NAMALWA (cell line): ENCODE measurements around the gene NEDD4.
"Not testable (repeated sequence)": the region's sequence is repeated elsewhere in the genome, so short reads cannot be mapped to it uniquely, and the experiment has no call there.

ENCODE experiments used
- DNase-seq: peaks from one replicate; pipeline ENCODE4 v3.0.0-alpha.2; 2015; ENCODE audit warnings: low spot score

Gene NEDD4

DNA sequence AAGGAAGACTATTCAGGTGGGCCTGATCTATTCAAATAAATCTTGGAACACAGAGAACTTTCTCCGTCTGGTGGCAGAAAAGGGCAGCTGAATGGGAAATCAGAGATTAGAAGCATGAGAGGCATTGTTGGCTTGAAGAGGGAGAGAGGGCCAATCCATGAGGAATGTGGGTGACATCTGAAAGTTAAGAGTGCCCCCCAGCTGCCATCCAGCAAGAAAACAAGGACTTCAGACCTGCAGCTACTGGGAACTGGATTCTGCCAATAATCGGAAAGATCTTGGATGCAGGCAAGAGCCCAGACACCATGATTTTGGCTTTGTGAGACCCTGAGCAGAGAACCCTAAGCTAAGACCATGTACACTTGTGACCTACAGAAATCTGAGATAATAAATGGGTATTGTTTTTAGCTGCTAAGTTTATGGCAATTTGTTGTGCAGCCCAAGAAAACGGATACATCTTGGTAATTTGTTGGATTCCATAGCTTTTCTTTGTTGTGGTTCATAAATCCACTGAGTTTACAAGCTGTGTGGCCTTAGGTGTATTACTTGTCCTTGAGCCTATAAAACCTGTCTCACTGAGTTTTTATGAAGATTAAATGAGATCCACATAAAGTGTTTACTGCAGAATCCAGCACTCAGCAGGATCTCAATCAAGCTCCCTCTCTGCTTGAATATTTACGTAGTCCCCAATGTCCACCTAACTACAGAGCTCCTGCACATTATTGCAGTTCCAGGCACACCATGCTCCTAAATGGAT, 168.4 kb downstream of the NEDD4 start:
- DNase-seq = no peak

DNA sequence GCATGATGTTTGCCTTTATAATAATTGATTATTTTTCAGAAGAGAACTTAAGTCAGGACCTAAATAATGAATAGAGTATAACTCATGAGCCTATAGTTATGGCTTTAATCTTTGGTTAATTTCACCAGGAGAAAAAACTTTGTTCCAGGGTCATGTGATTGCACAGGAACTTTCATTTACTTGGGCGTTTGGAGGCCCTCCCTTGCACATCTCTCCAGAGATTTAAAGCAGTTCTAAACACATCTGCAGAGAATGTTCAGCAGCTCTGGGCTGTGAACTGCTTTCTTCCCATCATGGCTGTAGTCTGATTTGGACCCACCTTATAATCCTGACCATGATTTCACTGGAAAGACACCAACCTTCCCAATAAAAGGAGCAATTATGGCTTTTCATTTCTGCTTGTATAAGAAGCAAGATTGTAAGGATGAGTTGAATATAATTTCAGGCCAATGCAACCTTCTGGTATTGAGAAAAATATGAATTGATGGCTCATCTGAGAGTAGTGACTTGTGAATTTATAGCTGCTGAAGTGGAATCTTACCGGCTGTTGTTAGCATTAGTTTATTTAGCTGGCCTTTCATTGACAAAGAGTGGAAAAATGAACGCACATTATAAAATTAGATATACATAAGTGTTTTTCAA, 169.6 kb downstream of the NEDD4 start:
- DNase-seq = no peak

DNA sequence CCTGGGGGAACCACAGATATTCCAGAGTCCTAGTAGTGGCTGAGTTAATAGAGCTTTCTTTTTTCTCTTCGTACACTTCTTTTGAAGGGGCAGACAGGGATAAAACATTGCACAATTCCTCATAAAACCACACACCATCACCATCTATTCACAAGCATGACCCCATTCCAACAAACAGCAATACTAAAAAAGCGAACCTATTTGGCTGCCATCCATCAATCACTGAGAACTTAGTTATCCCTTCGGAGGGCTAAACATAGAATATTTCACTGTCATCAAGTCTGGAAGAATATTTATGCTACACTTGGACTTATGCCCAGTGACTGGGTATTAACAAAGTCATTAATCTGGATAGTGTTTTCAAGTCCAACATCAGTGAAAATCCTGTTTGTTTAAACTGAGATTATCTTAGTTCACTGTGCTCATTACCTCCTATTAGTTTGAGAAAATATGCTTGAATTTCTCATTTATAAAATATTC, 170.2 kb downstream of the NEDD4 start:
- DNase-seq = no peak

DNA sequence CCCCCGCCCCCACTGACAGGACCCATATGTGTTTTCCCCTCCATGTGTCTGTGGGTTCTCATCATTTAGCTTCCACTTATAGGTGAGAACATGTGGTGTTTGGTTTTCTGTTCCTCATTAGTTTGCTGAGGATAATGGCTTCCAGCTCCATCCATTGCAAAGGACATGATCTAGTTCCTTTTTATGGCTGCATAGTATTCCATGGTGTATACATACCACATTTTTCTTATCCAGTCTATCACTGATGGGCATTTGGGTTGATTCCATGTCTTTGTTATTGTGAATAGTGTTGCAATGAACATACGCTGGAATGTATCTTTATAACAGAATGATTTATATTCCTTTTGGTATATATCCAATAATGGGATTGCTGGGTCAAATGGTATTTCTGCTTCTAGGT, 171.7 kb downstream of the NEDD4 start:
- not testable (repeated sequence) for DNase-seq

DNA sequence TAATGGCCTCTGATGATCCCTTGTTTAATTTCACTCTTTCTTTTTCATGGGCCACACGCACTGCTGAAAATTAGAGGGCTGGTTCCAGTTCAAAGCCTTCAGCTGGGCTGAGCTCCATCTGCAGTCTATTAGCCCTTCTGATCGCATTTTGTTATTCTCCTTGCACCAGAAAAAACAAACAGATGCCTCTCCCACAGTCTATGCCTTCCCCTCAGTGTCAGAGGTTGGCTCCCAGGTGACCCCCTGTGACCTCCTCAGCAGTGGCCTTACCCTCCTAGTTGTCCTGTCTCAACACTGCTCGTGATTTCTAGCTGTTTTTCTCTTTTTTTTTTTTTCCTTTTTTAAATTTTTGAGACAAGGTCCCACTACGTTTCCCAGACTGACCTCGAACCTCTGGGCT, 173.4 kb downstream of the NEDD4 start:
- no peak for DNase-seq

GRCh38 chr15:55819397-55820034, 173.9 kb downstream of the NEDD4 start:
- DNase-seq = no peak

GRCh38 chr15:55816017-55816416, 177.4 kb downstream of the NEDD4 start:
- no peak for DNase-seq

DNA sequence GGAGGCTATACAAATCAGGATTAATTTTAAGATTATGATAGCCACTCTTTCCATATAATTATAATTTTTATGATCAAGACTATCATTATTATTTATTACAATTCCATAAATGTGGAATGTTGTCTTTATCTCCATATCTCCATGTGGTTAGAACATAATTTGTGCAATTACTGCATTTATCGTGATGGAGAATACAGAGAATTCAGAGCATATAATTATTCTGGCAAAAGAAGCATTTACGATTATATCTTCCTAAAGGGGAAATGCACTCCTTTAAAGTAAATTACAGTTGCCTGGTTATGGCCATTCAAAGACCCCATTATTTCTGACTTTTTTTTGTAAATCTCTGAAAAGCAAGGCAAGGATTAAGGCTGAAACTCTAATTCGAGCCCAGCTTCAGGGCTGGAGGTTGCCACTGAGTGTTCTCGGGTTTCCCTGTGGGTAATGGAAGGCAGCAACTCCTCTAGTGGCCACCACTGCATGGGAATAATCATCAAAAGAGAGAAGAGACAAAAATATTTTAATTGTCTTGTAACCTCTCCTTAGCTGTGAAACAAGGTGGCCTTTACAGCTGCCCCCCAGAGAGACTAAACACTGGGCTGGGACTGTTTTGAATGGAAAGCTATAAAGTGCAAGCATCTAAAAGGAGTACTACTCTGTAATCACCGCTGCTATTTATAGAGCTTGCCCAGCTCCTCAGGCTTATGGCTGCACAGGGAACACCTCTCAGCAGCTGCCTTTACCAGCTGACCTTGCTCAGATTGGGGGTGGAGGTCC, 190.6 kb downstream of the NEDD4 start:
- no peak for DNase-seq

- DNase-seq = no peak
Measured at GRCh38 chr15:55800216-55800615, 193.2 kb downstream of the NEDD4 start.

DNA sequence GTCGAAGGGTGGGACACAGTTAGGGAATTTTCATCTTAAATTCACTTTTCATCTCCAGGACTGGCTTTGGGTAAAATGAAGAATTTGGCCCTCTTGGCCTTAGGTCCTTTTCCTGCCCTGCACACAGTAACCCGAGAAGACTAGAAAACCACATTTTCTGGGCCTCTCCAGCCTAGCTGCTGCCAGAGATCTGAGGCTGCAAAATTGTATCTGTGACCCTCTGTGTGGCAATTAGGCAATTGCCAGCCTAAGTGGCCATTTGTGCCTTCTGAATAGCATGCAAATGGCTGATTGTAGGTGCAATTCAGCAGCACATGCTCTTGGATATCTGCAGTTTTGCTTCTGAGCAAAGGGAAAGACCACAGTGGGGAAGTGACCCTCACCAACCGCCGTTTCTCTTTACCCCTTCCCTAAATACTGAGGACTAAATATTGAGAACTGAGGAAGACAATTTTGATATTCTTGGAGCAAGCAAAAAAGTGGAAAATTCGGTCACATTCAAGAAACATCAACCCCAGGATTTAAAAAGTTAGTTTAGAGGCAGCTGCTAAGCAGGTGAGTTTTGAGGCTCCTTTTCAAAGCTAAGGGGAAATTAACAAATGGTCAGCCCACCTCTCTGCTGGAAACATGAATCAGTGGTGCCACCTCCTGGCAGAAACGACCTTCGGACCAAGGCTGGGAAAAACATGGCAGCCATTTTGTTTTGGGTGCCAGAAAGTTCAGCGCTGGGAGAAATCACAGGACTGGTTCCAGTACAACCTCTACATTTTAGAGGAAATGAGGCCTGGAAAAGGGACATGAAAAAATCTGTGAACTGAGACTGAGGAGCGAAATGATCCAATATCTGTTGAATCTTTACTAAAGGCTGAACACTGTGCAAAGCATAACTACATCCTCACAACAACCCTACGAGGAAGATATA, 193.9 kb downstream of the NEDD4 start:
- DNase-seq = peak; percentile 73

- DNase-seq = no peak
Measured at GRCh38 chr15:55796321-55796965, 197.0 kb downstream of the NEDD4 start.

- no peak for DNase-seq
Measured at GRCh38 chr15:55795031-55795430, 198.4 kb downstream of the NEDD4 start.

GRCh38 chr15:55791551-55792400, 201.6 kb downstream of the NEDD4 start:
- DNase-seq = no peak

GRCh38 chr15:55789066-55789660, 204.2 kb downstream of the NEDD4 start:
- DNase-seq = peak; percentile 38

DNA sequence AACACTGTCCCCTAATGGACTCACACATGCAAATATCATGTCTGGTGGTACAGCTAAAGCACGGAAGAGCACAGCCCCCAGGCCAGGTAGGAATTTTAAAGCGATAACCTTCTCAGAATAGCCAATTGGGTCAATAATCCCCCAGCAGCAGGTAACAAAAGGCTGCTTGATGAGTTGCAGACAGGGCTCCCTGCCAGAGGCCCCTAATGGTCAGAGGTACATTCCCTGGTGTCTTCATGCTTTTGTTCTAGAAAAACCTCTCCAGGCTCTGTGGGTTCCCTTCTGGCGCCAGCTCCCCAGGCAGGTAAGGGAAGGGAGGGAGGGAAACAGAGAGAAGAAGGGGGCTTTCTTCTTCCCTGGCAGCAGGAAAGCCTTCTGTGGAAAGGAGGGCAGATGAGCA, 207.1 kb downstream of the NEDD4 start:
- DNase-seq = no peak

- not testable (repeated sequence) for DNase-seq
Measured at GRCh38 chr15:55785593-55785992, 207.8 kb downstream of the NEDD4 start.

- DNase-seq = no peak
Measured at GRCh38 chr15:55784286-55784685, 209.1 kb downstream of the NEDD4 start.

- DNase-seq = no peak
Measured at GRCh38 chr15:55782901-55783300, 210.5 kb downstream of the NEDD4 start.

- DNase-seq = no peak
Measured at GRCh38 chr15:55780292-55780691, 213.1 kb downstream of the NEDD4 start.
